ENCODE data around the gene JAM2.
"Not testable (repeated sequence)": the region's sequence is repeated elsewhere in the genome, so short reads cannot be mapped to it uniquely, and the experiment has no call there.

The JAM2 gene

DNA sequence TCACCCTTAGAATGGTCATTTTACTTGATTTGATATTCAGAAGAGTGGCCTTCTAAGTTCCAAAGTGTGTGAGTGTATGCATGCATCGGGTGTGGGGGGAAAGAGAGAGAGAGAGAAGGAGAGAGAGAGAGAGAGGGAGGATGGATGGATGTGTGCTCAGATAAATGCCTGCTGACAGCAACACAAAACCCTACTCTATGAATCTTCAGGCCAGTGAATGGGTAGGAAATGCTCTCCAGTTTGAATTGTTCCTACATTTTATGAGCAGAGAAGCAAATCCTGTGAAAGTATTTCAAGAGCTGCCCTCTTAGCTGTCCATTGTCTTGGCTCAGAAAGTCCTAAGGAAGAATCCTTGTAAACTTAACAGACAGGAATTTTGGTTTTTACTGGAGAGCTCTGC, 7.4 kb downstream of the JAM2 start:
- no peak for DNase-seq

- DNase-seq = no peak
Observed at GRCh38 chr21:25647647-25648046, 8.6 kb downstream of the JAM2 start.

DNA sequence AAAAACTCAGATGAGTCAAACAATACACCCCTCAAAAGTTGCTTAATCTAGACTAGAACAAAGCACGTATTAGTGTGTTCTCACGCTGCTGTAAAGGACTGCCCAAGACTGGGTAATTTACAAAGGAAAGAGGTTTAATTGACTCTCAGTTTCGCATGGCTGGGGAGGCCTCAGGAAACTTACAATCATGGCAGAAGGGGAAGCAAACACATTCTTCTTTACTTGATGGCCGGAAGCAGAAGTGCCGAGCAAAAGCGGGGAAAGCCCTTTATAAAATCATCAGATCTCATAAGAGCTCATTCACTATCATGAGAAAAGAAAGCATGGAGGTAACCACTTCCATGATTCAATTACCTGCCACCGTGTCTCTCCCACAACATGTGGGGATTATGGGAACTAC, 10.1 kb downstream of the JAM2 start:
- DNase-seq = no peak

GRCh38 chr21:25656412-25656811, 17.4 kb downstream of the JAM2 start:
- DNase-seq = no peak

- DNase-seq = no peak
Observed at GRCh38 chr21:25657140-25657539, 18.1 kb downstream of the JAM2 start.

DNA sequence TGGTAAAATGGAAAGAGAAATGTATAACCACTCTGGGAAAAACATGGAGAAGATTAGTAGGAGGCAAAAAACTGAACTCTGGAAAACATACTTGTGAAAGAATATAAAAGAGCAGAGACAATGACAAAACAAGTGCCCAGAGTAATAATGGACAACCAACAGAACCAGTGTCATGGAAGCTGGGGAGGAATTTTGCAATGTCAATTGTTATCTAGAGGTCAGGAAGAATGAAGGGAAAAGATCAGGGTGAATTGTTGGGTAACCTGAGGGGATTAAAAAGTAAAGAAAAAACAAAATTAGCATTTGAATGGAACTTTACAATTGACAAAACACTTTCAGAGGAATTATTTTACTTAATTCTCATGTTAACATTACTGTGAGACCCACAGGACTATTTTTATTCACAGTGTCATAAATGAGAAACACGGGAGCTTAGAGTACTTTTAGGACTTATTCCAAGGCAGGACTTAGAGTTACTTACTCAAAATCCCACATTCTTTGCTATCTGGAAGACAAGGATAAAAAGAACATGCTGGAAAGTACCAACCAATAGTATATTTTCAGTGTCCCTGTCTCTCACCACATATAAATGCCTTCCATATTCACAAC, 19.5 kb downstream of the JAM2 start:
- DNase-seq = no peak

DNA sequence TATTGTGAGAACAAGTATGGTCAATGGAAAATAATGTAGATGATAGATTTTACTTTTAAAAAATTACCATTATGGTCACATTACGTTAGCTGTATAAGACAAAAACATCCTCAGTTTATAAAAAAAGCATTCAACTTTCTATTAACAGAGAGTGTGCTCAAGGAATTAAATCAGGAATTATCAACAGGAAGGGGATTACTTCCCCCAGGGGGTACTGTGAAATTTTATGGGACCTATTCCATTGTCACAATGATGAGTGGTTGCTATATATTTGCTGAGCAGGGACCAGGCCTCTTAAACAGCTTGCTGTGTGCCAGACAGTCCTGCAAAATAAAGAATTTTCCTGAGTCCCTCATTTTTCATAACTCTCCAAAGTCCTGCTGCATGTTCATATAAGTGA, 21.2 kb downstream of the JAM2 start:
- DNase-seq = no peak

DNA sequence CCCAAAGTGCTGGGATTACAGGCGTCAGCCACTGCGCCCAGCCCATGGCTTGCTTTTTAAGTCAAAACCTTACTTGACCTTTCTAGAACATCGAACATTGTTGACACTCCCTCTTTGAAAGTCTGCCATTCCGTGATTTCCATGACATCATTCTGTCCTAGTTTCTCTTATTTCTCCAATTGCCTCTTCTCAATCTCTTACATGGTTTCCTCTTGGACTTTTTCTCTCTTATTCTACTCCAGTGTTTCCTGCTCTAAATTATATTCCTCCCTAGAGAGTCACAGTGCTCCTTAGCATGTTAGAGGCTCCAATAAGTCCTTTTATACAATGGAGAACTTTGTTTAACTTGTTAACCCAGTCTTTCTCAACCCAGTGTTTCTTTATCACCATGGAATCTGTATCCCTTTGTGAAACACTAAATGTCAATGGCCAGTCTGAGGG, 25.5 kb downstream of the JAM2 start:
- DNase-seq = no peak

DNA sequence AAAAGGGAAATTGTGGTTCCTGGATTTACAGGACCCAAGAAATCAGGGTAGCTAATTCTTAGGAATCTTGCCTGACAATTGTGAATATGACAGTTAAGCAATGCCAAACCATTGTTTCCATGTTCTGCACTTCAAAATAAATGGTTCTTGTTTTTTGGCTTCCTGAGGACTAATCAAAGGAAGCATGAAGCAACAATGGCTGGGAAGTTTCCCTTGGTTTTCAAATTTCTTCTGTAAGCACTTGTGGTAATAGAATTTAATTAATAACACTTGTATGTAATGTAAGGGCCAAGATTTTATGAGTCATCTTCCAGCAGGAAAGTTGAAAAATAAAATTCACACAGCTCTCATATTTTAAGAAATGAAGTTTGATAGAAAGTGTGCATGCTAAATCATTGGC, 31.7 kb downstream of the JAM2 start:
- no peak for DNase-seq

GRCh38 chr21:25676451-25676850, 37.4 kb downstream of the JAM2 start:
- DNase-seq = no peak

DNA sequence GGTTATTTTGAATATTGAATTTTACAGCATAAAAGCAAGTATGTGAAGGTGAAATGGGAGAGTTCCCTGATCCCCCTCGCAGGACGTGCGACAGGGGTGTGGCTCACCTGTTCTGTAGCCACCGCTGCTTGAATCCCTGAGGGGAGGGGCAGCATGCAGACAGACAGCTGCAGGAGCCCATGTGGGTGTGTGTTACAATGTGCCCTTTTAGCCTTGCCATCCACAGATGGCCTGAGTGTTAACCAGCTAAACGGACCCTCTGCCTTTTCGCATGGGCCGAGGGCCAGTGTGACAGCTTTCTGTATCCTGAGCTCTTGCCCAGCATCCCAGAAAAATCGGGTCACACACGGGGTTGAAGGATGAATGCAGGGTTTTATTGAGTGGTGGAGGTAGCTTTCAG, 43.3 kb downstream of the JAM2 start:
- DNase-seq = no peak

DNA sequence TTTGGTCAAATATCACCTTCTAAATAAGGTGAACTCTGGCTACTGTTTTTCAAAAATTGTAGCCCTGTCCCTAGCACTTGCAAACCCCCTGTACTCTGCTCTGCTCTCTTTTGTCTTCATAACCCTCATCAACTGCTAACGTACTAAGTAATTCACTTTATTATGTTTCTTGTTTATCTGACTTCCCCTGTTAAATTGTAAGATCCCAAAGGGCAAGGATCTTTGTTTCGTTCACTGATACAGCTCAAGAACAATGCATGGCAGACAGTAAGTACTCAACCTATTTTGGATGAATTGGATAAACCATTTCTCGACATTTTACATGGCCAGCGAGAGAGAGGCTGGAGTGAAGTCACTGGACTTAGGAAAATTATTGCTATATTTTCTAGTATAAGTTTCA, 48.7 kb downstream of the JAM2 start:
- no peak for DNase-seq

- DNase-seq = no peak
Observed at GRCh38 chr21:25688275-25689155, 49.5 kb downstream of the JAM2 start.

GRCh38 chr21:25689226-25689625, 50.2 kb downstream of the JAM2 start:
- no peak for DNase-seq

- DNase-seq = no peak
Observed at GRCh38 chr21:25691976-25692375, 52.9 kb downstream of the JAM2 start.

GRCh38 chr21:25695461-25695860, 56.4 kb downstream of the JAM2 start:
- DNase-seq = not testable (repeated sequence)

- no peak for DNase-seq
Observed at GRCh38 chr21:25700741-25701140, 61.7 kb downstream of the JAM2 start.

GRCh38 chr21:25701529-25701928, 62.5 kb downstream of the JAM2 start:
- DNase-seq = no peak

DNA sequence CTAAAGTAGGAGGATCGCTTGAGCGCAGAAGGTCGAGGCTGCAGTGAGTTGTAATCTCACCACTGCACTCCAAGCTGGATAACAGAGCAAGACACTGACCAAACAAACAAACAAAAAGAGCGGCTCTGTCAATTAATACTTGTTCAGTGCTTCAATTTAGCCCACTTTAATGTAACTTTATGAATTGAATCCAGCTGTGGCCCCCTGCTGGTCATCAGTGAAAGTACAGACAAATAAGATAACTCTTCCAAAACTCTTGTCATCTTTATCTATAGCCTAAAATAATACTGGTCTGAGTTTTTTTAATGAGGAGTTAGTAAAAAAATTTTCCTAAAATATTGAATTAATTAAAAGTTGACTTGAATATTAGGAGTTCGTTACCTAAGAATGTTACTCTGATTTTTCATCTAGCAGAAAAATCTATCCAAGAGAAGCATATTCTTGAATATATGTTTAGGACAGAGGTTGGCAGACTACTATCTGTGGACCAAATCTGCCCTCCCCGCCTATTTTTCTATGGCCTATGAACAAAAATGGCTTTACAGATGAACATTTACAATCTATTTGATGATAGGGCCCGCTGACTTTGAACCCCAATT, 69.5 kb downstream of the JAM2 start:
- peak; percentile 64 for DNase-seq

DNA sequence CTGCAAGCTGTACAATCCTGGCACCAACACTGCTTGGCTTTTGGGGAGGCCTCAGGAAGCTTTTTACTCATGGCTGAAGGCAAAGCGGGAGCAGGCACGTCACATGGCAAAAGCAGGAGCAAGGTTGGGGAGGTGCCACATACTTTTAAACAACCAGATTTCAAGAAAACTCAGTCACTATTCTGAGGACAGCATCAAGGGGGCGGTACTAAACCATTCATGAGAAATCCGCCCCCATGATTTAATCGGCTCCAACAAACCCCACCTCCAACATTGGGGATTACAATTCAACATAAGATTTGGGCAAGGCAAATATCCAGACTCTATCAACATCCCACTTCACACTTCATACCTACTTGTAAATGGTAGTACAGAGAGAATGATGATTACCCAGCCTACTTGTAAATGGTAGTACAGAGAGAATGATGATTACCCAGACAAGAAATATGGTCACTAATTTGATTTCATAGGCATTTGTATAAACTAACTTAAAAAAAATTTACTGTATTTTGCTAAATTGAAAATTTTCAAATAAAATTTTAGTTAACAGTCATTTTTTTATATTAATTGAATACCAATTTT, 70.7 kb downstream of the JAM2 start:
- no peak for DNase-seq

GRCh38 chr21:25710550-25710949, 71.5 kb downstream of the JAM2 start:
- no peak for DNase-seq

GRCh38 chr21:25714066-25714465, 75.0 kb downstream of the JAM2 start:
- not testable (repeated sequence) for DNase-seq

DNA sequence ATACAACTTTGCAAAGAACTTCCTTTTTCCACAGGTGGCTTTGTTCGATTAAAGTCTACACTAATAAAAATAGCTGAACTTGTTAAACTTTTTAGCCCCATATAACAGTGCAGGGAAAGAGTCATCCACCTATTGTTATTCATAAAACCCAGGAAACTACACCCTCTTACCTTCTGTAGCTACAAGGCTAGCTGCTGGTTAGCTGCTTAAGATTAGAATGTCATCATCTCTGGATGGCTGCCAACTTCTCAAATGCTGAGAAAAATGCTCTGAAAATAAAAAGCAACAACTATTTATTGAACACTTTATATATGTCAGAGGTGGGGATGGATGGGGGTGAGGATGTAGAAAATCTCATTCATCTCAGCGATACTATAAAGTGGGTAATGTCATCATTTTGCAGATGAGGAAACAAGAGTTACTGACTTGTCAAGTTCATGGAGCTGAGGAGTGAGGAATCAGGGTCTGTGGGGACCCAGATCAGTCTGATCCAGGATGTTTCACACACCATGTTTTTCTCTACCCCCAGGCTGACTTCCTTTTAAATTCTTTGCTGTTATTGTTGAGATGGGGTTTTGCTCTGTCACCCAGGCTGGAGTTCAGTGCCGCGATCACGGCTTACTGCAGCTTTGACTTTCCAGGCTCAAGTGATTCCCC, 78.6 kb downstream of the JAM2 start:
- DNase-seq = no peak

All from CD4-positive, alpha-beta T cell treated with Interleukin-6 for 4 hours (primary cell).